Upper lobe of left lung (tissue), 4 donors: ENCODE measurements around the gene DISC1.

Experiments used
- EP300 ChIP-seq, 4 donors: sonication (generic); formaldehyde crosslinking; IDR thresholded peaks; one replicate each; pipeline ENCODE4 v1.5.1; 2017; ENCODE audit warnings: antibody characterized with exemption in 4 of 4, control low read depth in 2 of 4
- TF ChIP-seq, protein P1 (sequence below), 6 experiments: fragments of 450-650 bp in 4 of 6; fragments of 200-600 bp in 2 of 6; sonication (generic) in 2 of 6; IDR thresholded peaks; one replicate each; pipeline ENCODE4 v1.5.1; 2016 to 2019; ENCODE audit warnings: antibody characterized with exemption in 6 of 6

GRCh38 chr1:232036181-232036933 lies 409.8 kb downstream of the DISC1 start:
- TF ChIP-seq, protein P1, sequence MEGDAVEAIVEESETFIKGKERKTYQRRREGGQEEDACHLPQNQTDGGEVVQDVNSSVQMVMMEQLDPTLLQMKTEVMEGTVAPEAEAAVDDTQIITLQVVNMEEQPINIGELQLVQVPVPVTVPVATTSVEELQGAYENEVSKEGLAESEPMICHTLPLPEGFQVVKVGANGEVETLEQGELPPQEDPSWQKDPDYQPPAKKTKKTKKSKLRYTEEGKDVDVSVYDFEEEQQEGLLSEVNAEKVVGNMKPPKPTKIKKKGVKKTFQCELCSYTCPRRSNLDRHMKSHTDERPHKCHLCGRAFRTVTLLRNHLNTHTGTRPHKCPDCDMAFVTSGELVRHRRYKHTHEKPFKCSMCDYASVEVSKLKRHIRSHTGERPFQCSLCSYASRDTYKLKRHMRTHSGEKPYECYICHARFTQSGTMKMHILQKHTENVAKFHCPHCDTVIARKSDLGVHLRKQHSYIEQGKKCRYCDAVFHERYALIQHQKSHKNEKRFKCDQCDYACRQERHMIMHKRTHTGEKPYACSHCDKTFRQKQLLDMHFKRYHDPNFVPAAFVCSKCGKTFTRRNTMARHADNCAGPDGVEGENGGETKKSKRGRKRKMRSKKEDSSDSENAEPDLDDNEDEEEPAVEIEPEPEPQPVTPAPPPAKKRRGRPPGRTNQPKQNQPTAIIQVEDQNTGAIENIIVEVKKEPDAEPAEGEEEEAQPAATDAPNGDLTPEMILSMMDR (IDR thresholded peaks at IDR 0.05), result no peak
- TF ChIP-seq EP300 (IDR thresholded peaks at IDR 0.05), result no peak
